ENCODE measurements around the gene CRYGD.
A peak's percentile ranks its signal among the peaks of the same experiment; 100 is the strongest.
"Not testable (repeated sequence)": the region's sequence is repeated elsewhere in the genome, so short reads cannot be mapped to it uniquely, and the experiment has no call there.

The CRYGD gene
- 0 to 0.26 reads per million in 2 donors for total RNA-seq

DNA sequence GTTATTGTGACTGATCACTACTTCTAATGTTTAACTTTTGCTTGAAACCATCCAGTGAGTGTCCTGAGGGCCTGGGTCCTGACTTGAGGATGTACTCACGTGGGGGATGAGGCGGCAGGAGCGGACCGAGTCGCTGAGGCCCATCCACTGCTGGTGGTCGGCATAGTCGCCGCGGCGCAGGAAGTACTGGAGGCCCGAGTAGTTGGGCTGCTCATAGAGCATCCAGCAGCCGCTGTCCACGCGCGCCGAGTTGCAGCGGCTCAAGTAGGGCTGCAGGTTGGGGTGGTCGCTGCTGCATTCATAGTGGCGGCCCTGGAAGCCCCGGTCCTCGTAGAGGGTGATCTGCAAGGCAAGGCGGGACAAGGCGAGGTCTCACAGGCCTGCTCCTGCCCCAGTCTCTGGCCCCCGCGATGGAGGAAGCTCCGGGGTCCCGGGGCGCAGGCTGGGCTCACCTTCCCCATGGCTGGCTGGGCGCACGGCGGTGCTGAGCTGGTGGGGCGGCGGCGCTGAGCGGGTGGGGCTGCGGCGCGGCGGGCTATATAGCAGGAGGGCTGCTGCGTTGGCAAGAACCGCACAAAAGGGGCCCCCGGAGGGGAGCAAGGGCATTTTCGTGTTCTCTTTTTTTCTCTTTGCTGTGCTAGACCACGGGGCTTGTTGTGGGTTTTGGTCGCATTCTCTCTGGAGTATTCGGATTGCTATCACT, at the start of gene CRYGD:
Gene CRYGD, minus strand, starts transcription at position 512 of the 703 bp plus-strand sequence. Its CDS starts 51 bp downstream, at position 461.
- DNase-seq, result peak; percentile 5

DNA sequence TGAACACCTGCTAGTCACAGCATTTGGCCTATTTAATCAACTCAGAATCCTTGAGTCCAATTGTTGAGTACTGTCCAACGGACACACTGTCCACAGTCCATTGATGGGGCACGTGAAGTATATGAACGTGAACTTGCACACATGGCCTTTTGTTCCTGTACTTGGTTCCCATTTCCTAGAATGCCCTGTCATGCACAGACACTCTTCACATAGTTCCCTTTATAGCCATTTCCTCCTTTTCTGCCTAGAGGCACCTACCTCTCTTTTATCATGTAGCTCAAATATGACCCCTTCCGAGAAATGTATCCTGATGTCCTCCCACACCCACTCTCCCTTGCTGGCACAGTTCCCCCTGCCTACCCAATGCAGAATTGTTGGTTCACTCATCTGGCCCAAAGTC, 47.8 kb upstream of the CRYGD start:
- DNase-seq, result no peak

DNA sequence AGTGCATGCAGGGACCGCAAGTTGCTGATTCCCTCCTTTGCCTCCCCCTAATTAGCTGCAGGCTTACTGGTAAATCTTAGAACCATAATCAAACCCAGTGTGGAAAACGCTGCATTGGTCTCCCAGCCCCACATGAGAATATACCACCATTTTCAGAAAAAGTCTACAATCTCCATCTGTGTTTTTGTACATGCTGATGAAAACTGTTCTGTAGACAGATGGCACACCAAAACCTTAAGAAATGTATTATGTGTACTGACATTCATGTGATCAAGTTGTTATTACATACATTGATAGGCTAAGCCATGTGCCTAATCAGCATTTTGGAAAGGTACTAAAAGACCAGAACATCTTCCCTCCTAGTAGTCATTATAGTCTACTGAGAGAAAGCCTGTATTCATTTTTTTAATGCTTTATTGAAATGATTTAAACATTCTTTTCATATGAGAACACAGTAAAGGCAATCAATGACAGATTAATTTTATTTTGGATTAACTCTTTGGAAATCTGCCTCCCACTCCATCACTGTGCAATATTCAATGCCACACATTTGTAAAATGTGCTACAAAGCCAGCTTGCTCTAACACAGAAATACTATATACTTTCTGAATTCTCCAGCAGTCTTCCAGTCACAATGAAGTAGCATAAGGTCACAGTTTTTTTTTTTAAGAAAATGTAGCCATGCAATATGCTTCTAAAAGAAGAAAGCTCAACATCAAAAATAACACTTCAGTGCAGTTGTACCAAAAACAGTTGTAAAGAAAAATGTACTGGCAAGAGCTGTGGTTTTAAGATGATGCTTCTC, 40.8 kb upstream of the CRYGD start:
- DNase-seq, result no peak

DNA sequence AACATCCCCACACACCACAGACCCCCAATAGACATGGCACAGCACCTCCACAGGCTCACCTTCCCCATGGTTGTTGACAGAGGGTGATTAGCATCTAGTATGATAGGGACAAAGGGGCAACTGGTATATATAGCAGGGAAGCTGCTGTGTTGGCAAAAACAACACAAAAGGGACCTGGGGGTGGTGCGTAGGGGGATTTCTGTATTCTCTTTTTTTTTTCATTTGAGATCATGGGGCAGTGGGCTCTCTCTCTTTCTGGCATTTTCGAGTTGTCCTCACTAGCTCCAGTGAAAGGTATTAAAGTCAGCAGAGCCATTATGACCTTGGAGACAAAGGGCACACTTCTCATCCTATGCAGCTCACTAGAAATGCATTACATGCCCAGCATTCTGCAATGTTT, 39.2 kb upstream of the CRYGD start, which contains the start of gene CRYGA:
Gene CRYGA, minus strand, starts transcription at position 101 of the 400 bp plus-strand sequence. Its CDS starts 33 bp downstream, at position 68.
- no peak for DNase-seq

DNA sequence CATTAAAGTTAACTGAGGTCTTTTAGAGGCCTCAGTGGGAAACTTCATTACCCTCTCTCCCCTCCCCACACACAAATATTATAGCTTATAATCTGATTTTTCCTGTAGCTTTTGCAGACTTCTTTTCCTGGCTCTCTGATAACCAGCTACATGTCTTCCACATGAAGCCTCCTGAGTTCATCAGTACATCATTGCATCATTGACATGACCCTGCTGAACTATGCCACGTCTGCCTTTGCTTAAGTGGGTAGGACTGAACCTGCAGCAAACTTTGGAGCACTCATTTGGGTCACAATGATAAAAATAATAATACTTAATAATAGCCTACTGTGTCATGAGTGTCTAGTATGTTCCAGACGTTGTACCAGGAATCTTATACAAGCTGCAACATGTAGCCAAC, 32.1 kb upstream of the CRYGD start:
- no peak for DNase-seq

DNA sequence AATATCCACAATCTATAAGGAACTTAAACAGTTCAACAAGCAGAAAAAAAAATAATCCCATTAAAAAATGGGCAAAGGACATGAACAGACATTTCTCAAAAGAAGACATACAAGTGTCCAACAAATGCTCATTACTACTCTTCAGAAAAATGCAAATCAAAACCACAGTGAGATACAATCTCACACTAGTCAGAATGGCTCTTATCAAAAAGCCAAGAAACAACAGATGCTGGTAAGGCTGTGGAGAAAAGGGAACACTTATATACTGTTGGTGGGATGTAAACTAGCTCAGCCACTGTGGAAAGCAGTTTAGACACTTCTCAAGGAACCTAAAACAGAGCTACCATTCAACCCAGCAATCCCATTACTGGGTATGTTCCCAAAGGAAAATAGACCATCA, 28.8 kb upstream of the CRYGD start:
- no peak for DNase-seq

DNA sequence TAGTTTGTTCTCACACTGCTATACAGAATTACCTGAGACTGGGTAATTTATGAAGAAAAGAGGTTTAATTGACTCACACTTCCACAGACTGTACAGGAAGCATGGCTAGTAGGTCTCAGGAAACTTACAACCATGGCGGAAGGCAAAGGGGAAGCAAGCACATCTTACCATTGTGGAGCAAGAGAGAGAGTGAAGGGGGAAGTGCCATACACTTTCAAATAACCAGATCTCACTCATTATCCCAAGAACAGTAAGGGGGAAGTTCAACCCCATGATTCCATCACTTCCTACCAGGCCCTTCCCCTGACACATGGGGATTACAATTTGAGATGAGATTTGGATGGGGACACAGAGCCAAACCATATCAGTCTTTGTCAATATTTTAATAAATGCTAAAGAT, 26.6 kb upstream of the CRYGD start:
- DNase-seq, result no peak

DNA sequence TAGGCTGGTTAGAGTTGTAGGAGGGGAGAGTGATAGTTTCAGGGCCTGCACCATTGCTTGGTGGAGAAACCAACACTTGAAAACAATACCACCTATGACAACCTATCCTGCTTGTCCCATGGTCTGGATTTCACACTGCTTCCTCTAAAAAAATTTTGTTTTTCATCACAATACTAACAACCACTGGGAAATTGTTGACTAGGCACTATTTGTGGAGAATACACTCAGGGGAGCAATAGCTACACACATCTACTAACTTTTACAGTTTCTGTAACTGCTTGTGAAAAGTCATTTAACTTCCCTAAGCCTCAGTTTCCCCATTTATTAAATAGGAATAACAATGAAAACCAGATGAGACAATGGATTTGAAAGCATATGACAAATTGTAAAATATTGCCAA, 25.8 kb upstream of the CRYGD start:
- DNase-seq, result no peak

DNA sequence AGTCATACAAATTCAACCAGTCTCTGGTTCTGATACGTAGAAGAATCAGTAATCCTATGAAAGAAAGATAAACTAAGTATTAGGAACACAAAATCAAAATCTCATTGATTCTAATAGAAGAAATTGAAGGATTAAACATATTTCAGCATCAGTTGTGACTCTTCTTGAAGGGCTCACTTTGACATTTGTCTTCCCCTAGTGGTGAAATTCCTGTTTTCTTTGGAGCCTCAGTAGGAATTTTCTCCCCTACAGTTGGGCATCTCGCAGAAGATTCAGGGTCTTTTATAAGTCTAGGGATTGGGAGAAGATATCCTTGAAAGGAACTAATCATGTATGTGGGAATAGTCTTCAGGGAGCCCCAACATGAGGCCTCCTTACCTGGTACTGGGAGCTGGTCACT, 24.5 kb upstream of the CRYGD start:
- DNase-seq, result no peak

DNA sequence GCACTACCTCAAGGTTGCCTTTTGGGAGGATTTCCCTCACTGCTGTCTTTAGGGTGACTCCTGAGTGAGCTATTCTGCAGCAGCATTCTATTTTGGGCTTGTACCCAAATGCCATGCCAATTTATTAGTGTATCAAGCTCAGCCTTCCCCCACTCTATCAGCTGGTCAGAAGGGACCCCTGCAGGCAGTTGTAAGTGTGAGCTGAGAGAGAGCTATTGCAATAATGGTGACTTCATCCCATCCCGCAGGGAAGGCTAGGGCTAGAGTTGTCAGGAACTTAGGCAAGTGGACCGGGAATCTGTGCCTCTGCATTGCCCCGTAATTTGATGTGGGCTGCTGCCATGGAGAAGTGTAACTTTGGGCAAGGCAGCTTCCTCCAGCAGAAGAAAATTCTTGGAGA, 23.4 kb upstream of the CRYGD start:
- no peak for DNase-seq

DNA sequence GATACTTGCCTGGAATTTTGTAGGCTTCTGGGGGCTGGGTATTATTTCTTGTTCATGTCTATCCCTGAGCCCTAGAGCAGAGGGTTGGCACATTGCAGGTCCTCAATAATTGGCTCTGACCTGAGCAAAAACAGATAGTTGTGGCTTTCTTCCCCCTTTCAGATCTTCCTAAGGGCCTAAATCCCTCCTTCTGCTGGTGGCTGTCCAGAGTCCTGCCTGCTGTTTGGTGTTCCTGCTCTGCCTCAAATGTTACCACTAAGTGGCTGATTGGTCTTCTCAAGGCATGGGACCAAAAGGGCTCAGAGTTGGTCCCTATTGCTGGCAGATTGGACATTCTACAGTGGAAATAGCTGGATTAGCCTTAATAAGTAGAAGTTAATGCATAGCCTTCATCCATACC, 22.7 kb upstream of the CRYGD start:
- DNase-seq, result no peak

DNA sequence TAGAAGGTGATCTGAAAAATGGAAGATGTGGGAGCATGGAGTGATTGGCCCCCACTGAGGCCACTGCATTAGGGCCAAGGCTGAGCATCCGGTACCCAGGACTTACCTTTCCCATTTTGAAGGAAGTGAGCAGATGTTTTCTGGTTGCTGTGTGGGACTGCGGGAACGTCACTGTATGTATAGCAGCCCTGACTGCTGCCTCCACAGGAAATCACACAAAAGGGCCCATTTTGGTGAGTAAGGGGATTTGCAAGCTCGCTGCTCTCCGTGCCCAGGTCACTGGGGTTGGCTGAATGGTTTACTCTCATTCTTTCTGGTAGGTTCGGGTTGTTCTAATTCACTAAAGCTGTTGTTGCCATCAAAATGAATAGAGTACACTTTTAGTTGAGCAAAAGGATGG, 21.7 kb upstream of the CRYGD start, which contains the start of gene CRYGB:
Gene CRYGB, minus strand, starts transcription at position 153 of the 400 bp plus-strand sequence. Its CDS starts 38 bp downstream, at position 115.
- DNase-seq, result no peak

DNA sequence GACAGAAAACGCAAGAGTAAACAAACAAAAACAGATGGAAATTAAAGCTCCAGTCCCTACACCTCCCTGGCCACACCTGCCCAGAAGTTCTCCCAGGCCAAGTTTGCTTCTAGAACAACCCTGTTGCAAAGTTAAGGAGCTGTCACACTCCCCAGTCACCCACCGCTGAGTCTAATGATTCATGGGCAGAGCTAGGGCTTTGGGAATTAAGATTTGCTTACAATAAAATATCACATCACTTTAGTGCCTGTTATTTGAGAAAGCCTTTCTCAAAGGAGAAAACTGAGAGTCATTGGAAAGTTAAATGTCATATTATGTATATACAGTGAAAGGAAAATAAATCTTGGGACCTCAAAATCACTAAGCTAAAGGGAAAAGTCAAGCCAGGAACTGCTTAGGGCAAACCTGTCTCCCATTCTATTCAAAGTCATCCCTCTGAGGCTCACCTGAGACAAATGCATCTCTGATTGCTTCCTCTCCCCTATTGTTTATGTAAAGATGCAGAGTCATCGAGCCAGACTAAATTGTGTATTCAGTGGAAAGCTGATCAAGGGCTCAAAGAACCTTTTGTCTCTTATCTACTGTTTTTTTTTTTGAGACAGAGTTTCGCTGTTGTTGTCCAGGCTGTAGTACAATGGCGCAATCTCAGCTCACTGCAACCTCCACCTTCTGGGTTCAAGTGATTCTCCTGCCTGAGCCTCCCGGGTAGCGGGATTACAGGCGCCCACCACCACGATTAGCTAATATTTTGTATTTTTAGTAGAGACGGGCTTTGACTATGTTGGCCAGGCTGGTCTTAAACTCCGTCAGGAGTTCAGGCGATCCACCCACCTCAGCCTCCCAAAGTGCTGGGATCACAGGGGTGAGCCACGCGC, 18.8 kb upstream of the CRYGD start:
- no peak for DNase-seq

DNA sequence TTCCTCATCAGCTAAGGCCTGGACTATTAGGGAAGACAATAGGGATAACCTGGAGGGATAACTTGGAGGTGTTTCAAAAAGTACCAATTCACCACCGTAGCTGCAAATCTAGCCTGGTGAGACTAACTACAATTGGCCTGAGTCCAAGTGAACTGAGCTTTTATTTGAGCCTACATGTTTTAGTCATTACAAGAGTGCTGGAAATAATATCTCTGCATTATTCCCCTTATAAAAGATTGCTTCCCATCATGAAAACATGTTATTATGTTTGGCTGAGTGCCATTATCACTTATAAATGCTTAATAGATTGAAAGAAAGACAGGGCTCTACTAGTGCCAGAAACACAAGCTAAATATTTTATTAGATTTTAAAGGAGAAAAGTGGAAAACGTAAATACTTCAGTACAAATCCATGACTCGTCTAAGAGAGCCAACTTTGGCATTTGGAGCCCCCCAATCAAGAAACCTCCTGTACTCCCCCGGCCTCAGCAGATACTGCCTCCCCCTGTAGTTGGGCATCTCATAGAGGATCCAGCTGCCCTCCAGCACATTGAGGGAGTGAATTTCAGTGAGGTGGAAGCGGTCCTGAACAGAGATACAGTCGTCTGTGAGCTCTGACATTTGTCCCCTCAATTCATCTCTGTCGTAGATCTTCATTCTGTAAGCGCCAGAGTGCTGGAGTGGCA, 18.1 kb upstream of the CRYGD start:
- DNase-seq, result no peak

DNA sequence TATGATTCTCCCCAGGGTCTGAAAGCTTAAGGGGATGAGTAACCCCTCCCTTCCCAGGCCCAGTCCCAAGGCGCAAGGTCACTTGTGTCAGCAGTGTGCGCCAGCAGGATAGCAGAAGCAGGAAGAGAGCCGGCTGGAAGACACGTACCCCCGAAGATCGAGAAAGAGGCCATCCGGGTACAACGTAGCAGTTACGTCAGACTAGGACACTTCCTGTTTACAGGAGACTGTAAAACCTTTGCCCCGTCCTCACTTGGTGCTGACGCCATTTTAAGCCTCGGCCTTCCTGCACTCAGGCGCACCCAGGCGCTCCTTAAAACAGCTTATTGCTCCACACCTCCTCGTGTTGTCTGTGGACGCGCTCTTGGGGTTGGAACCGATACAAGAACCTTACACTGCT, 15.1 kb upstream of the CRYGD start:
- no peak for DNase-seq

DNA sequence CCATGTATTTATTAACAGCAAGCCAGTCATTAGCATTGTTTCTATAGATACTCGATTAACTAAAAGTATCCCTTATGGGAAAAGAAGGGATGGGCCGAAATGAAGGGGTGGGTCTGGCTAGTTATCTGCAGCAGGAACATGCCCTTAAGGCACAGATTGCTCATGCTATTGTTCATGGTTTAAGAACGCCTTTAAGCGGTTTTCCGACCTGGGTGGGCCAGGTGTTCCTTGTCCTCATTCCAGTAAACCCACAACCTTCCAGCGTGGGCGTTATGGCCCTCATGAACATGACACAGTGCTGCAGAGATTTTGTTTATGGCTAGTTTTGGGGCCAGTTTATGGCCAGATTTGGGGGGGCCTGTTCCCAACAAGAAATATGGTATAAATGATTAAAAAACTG, 14.0 kb upstream of the CRYGD start:
- not testable (repeated sequence) for DNase-seq

DNA sequence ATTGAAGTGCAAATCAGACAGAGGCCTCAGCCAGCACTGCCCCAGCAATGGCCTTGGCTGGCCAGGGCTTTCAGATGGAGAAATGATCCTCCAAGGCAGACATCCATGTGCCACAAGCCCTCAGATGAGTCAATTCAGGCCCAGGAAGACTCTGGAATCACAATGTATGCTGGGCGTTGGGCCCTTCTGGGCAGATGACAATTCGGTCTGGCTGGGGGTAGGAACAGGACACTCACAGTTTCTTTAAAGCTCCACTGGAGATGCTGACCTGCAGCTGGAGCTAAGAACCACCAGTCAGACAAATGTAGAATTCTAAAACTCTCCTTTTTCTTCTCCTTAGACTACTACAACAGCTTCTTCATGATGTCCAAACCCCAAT, 12.4 kb upstream of the CRYGD start:
- no peak for DNase-seq

DNA sequence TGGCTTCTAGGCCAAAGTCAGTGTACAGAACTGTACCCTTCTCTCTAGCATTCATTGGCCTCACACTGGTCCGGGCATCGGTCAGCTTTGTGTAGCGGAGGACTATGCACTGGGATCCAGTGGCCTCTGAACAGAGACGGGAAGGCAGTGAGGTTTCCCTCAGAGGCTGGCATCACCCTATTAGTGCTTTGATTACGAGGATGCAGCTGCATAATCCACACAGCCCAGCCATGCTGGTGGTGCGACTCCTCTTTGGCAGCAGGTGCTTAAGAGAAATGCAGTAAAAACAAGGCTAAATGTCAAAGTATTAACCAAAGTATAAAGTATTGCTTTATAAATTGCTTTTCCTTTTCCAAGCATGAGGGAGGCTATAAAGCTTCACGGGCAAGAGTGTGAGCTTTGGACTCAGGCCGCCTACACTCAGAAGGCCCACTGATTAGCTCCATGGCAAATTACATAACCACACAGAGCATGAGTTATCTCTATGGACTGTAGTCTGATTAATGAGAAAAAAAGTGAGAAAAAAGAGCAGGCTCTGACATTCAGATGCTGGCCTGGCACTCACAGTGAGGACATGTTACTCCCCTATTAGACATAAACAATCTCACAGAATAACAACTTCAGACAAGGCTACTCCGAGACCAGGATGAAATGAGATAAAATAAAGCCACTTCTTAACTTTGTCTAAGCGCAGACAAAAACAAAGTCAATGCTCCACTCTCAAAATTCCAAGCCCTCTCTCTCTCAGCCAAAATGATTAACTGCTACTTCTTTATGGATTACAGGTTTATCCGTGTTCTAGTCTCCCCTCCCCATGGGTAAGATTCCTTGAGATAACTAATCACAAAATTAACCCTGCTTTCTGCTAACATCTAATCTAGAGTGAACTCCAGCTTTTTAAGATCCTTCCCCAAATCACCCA, 11.7 kb upstream of the CRYGD start:
- no peak for DNase-seq

DNA sequence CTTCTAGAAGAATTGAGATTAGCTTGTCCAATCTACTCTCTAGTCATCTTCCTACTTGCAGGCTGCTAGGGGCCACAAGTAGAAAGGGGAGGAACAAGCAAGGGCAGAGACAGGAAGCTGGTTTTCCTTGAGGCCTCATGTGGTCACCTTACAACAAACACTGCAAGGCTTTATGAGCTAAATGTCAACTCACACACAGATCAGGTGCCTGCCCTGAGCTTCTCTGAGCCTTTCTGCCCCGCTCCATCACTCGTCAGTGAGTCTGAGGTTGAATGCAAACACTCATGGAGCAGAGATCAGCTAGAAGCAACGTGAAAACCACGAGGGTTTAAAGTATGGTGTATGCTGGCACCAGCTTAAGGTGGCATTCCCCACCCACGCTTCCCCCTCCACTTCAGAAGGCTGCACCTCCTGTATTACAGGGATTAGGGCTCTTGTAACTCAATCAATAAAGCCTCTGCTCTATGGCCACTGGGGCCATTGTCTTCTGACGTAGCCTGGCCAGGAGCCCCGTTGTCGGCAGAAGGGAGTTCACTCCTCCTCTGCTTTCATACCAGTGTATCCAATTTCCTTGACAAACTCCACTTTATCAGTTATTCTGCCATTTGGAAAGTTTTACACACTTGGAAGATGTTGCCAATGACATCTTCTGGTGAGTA, 10.7 kb upstream of the CRYGD start:
- no peak for DNase-seq

DNA sequence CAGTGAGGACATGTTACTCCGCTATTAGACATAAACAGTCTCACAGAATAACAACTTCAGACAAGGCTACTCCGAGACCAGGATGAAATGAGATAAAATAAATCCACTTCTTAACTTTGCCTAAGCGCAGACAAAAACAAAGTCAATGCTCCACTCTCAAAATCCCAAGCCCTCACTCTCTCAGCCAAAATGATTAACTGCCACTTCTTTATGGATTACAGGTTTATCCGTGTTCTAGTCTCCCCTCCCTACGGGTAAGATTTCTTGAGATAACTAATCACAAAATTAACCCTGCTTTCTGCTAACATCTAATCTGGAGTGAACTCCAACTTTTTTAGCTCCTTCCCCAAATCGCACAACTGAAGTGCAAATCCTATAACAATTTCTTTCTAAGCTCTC, 6.4 kb upstream of the CRYGD start:
- no peak for DNase-seq
